AG08395 (cell line): ENCODE measurements around the gene DDX11.
A peak's percentile ranks its signal among the peaks of the same experiment; 100 is the strongest.
"Not testable (repeated sequence)": the region's sequence is repeated elsewhere in the genome, so short reads cannot be mapped to it uniquely, and the experiment has no call there.

Experiments used
- DNase-seq: peaks from one replicate; pipeline ENCODE4 v3.0.0; 2012; ENCODE audit warnings: mixed read lengths, low spot score

DDX11 gene

GRCh38 chr12:31099434-31099833, 25.8 kb downstream of the DDX11 start:
- not testable (repeated sequence) for DNase-seq

GRCh38 chr12:31100503-31101208, 27.0 kb downstream of the DDX11 start:
- DNase-seq: not testable (repeated sequence)

- DNase-seq: not testable (repeated sequence)
These were observed 28.5 kb downstream of the DDX11 start for GRCh38 chr12:31102125-31102524.

- not testable (repeated sequence) for DNase-seq
These were observed 28.9 kb downstream of the DDX11 start for GRCh38 chr12:31102596-31102995.

- DNase-seq: not testable (repeated sequence)
These were observed 29.9 kb downstream of the DDX11 start for GRCh38 chr12:31103561-31103975.

- DNase-seq: not testable (repeated sequence)
These were observed 30.6 kb downstream of the DDX11 start for GRCh38 chr12:31104220-31104619.

- not testable (repeated sequence) for DNase-seq
These were observed 31.1 kb downstream of the DDX11 start for GRCh38 chr12:31104773-31105172.

- DNase-seq: no peak
These were observed 32.0 kb downstream of the DDX11 start for GRCh38 chr12:31105668-31106067.

GRCh38 chr12:31106101-31106803, 32.6 kb downstream of the DDX11 start:
- DNase-seq: no peak

- not testable (repeated sequence) for DNase-seq
These were observed 36.1 kb downstream of the DDX11 start for GRCh38 chr12:31109773-31110172.

- not testable (repeated sequence) for DNase-seq
These were observed 36.6 kb downstream of the DDX11 start for GRCh38 chr12:31110263-31110662.

- not testable (repeated sequence) for DNase-seq
These were observed 41.5 kb downstream of the DDX11 start for GRCh38 chr12:31115092-31115601.

- not testable (repeated sequence) for DNase-seq
These were observed 43.2 kb downstream of the DDX11 start for GRCh38 chr12:31116846-31117202.

- peak; percentile 29 for DNase-seq
These were observed 43.7 kb downstream of the DDX11 start for GRCh38 chr12:31117203-31118011.

GRCh38 chr12:31118347-31119191, 44.9 kb downstream of the DDX11 start:
- DNase-seq: peak; percentile 7

- DNase-seq: no peak
These were observed 45.6 kb downstream of the DDX11 start for GRCh38 chr12:31119192-31119802.

- DNase-seq: no peak
These were observed 46.1 kb downstream of the DDX11 start for GRCh38 chr12:31119803-31120211.

- no peak for DNase-seq
These were observed 46.8 kb downstream of the DDX11 start for GRCh38 chr12:31120392-31121008.

GRCh38 chr12:31121022-31121728, 47.5 kb downstream of the DDX11 start:
- DNase-seq: not testable (repeated sequence)

- DNase-seq: no peak
These were observed 48.8 kb downstream of the DDX11 start for GRCh38 chr12:31122481-31122880.
